Fibroblast of pulmonary artery (primary cell): ENCODE data around the gene AVEN.

Experiments
- DNase-seq: peaks from one replicate; pipeline ENCODE4 v3.0.0-alpha.2; 2010; ENCODE audit warnings: low read depth
- H3K4me3 ChIP-seq: replicated peaks from 2 replicates; pipeline ENCODE4 v1.5.1; 2011; ENCODE audit warnings: low read depth, mild to moderate bottlenecking, control low read depth, low read length, moderate library complexity
- CTCF ChIP-seq: IDR thresholded peaks from 2 replicates; pipeline ENCODE4 v1.5.1; 2011; ENCODE audit warnings: mild to moderate bottlenecking, control low read depth, low read length, inconsistent platforms; ENCODE audit errors: missing control alignments

Gene AVEN

GRCh38 chr15:33934396-33934795, 104.6 kb downstream of the AVEN start:
- no peak overlapping the region for H3K4me3 ChIP-seq
- no peak for DNase-seq
- TF ChIP-seq CTCF = no peak

- H3K4me3 ChIP-seq = no peak overlapping the region
- TF ChIP-seq CTCF = no peak
- no peak for DNase-seq
Observed at GRCh38 chr15:33932734-33933133, 106.3 kb downstream of the AVEN start.

- no peak overlapping the region for H3K4me3 ChIP-seq
- TF ChIP-seq CTCF = no peak
- DNase-seq = no peak
Observed at GRCh38 chr15:33926260-33926659, 112.7 kb downstream of the AVEN start.

- DNase-seq = no peak
- no peak for TF ChIP-seq CTCF
Observed at GRCh38 chr15:33923446-33923845, 115.6 kb downstream of the AVEN start.

GRCh38 chr15:33915571-33916407, 123.2 kb downstream of the AVEN start:
- DNase-seq = no peak
- H3K4me3 ChIP-seq = no peak overlapping the region
- TF ChIP-seq CTCF = no peak

More at GRCh38 chr15:33923446-33923845, 115.6 kb downstream of the AVEN start:
- H3K4me3 ChIP-seq = no peak overlapping the region

- no peak overlapping the region for H3K4me3 ChIP-seq
- TF ChIP-seq CTCF = no peak
- DNase-seq = peak; percentile 45
Observed at GRCh38 chr15:33913459-33913858, 125.5 kb downstream of the AVEN start.

- no peak for DNase-seq
- no peak for TF ChIP-seq CTCF
- H3K4me3 ChIP-seq = no peak overlapping the region
Observed at GRCh38 chr15:33912326-33912725, 126.7 kb downstream of the AVEN start.
